T1000 (cell line): ENCODE data around the gene PMM2.
"Not testable (repeated sequence)": the region's sequence is repeated elsewhere in the genome, so short reads cannot be mapped to it uniquely, and the experiment has no call there.

Experiments used
- DNase-seq: peaks from one replicate; lab custom pipeline; 2025; ENCODE audit warnings: mixed read lengths; lab: John Stamatoyannopoulos, UW

PMM2 gene

DNA sequence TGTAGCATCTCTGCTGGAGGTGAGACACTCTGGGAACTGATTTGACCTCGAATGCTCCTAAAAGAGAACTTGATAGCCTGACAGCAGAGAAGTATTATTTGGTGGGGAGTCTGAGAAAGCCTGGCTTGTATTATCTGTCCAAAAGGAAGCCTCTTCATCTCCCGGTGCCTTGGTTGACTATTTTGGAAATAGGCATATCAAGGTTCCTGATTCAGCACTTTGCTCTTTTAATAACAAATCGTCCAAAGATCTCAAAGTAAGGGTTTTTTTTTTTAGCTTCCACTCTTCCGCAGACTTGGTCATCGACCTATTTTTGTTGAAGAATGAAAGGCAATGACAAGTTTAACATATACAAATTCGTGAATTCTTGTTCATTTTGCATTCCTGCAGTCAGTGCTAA lies 15.0 kb upstream of the PMM2 start:
- DNase-seq, result no peak

DNA sequence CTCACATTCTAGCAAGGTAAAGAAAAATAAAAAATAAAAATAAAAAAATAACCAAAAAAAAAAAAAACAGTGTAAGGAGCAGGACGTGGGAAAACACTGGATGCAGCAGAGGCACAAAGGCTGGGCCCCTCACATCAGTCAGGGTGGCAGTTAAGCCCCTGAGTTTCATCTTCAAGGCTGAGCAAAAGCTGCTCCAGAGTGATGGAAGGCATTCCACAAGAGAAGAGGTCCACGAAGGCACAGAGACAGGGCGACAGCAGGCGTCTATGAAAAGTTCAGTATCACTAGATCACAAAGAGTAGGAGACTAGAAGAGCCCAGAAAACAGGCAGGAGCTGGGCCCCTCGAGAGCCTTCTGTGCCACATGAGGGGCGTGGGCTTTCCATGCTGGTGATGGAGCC lies 12.2 kb upstream of the PMM2 start:
- no peak for DNase-seq

- DNase-seq, result not testable (repeated sequence)
Measured at GRCh38 chr16:8786316-8786715, 11.3 kb upstream of the PMM2 start.

GRCh38 chr16:8788578-8789172 lies 9.0 kb upstream of the PMM2 start:
- no peak for DNase-seq

DNA sequence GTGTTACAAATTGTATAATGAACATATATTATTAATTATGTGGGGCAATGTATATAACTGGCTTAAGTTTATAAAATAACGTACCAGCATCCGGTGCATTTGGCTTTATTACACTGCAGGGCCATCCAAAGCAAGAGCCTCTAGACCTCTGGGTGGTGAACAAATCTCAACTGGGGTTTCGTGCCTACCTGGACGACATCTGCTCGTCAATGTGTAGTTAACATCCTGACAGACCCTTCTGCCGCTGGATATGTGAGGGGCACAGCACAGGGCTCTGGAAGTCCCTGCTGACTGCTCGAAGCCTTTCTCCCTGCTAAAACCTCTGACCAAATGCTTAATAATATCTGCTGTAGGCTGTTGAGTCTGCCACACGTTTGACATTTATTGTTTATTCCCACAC lies 2.5 kb upstream of the PMM2 start:
- no peak for DNase-seq

GRCh38 chr16:8795818-8796217 lies 1.8 kb upstream of the PMM2 start:
- DNase-seq, result no peak

GRCh38 chr16:8796469-8797363 lies 923 bp upstream of the PMM2 start:
- DNase-seq, result no peak

- DNase-seq, result no peak
Measured at GRCh38 chr16:8798174-8798527, 512 bp downstream of the PMM2 start.

DNA sequence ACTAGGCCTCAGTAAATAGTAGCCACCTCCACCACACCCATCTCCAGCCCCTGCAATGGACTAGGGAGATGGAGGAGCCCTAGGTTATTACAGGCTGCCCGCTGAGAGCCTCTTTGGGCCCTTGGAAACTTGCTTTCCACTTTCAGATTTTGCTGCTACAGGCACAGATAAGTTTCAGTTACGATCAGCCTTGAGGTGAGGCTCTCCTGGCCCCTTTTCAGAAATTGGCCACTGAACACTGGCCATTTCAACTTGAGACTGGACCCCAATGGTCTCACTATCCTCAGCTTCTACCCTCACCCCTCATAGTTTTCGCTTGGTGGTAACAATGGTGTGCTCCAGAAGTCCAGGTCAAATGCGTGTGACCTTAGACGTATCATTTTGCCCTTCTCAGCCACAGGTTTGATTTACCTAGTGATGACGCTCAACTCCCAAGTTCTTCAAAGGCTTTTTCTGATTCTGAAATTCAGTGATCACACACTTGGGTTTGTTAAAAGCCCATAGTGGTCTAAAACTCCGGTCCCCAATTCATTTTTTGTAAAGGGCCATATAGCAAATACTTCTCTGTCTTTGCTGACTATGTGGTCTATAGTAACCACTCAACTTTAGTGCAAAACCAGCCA lies 1.0 kb downstream of the PMM2 start:
- DNase-seq, result no peak

GRCh38 chr16:8801701-8802100 lies 4.1 kb downstream of the PMM2 start:
- DNase-seq, result no peak

DNA sequence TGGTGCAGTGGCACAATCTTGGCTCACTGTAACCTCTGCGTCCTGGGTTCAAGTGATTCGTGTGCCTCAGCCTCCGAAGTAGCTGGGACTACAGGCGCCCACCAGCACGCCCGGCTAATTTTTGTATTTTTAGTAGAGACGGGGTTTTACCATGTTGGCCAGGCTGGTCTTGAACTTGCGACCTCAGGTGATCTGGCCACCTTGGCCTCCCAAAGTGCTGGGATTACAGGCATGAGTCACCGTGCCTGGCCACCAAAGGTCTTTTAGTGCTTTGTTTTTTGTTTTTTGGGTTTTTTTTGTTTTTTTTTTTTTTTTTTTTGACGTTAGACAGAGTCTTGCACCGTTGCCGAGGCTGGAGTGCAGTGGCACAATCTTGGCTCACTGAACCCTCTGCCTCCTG lies 6.1 kb downstream of the PMM2 start:
- not testable (repeated sequence) for DNase-seq

GRCh38 chr16:8804313-8804712 lies 6.7 kb downstream of the PMM2 start:
- DNase-seq, result no peak

DNA sequence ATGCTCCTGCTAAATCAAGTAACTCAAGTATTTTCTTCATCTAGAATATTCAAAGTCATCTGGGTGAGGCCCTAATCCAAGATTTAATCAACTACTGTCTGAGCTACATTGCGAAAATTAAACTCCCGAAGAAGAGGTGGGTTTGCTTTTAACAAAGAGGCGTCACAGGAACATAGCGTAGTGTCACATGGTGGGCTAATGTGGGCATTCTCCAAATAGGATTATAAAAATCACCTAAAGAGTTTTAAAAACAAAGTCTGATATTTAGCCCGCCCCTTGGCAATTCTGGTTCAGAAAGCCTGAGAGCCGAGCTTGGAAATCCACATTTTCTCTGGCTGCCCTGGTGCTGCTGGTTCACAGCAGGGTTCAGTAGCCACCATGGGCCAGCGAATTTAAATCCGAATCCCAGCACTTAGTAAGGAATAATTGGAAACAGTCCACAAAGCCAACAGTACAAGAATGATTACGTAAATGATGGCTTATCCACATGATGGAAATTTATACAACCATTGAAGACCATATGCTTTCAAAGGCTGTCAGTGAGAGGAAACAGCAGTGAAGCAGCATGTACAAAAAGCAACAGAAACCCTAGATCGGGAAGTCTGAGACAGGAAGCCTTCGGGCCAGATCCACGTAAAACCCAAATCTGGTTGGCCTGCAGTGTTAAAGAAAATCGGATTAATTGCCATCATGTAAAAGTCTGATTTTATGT lies 8.8 kb downstream of the PMM2 start:
- DNase-seq, result no peak

DNA sequence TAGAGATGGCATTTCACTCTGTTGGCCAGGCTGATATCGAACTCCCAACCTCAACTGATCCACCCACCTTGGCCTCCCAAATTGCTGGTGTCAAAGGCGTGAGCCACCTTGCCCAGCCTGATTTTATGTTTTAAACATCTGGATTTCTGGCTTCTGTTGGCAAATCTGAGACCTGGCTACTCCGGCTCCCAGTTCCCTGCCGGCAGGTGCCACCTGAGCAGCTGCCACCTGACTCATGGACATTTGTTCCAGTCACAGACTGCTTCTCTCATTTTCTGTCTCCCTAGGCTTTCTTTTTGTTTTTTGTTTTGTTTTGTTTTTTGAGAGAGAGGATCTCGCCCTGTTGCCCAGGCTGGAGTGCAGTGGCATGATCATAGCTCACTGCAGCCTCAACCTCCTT lies 9.6 kb downstream of the PMM2 start:
- no peak for DNase-seq

DNA sequence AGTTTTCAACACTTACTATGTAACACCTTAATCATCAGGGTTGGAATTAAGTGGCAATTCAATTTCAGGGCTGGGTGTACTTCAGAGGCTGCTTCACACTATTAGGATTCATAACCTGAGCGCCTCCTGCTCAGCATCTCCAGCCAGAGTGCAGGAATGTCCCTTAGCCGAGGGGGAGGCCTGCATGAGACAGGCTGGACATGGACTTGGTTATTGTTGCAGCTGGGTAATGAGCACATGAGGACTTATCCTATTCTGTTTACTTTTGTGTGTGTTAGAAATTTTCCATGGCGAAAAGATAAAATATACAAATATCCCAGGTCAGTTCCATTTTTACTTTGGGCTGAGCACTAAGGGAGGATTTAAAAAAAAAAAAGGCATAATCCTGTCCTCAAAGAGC lies 10.4 kb downstream of the PMM2 start:
- DNase-seq, result no peak

DNA sequence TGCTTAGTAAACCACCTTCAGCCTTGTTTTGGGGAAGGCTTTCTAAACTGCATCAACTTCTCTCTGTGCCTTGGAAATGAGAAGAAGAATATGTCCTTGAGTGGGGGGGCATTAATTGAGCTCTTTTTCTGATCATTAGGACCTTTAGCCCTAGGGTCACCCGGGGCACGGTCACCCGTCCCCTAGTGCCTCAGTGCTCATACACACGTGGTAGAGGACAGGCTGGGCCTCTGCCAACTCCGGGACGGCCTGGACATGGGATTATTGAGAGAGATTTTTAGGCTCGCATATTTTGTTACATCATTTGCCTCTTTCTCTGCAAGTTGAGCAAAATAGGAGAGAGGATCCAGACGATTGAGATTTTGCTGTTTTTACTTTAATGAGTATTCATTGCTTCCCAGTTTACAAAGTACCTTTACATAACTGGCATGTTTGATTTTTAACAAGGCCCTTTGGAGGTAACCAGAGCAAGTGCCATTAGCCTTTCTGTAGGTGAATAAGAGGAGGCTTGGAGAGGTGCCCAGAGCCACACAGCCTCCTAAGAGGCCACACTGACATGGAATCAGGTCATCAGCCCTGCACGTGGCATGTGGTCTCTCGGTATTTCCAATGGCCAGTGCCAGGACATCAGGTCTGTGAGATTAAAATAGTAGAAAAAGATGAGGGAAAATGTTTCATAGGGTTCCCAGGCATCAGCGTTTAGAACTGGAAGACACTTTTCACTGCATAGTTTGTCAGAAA lies 11.1 kb downstream of the PMM2 start:
- no peak for DNase-seq

GRCh38 chr16:8812162-8812843 lies 14.7 kb downstream of the PMM2 start:
- no peak for DNase-seq

GRCh38 chr16:8814095-8814806 lies 16.6 kb downstream of the PMM2 start:
- DNase-seq, result no peak

GRCh38 chr16:8816967-8817655 lies 19.5 kb downstream of the PMM2 start:
- no peak for DNase-seq
